GM21825 (cell line): ENCODE measurements around the gene EDN3.
"Not testable (repeated sequence)": the region's sequence is repeated elsewhere in the genome, so short reads cannot be mapped to it uniquely, and the experiment has no call there.

Experiments
- ATAC-seq: cut with Tn5 transposase; IDR thresholded peaks from one replicate; pipeline ENCODE4 v1.9.1; 2021; ENCODE audit warnings: mild to moderate bottlenecking, moderate library complexity; ENCODE audit not compliant: unreplicated experiment

Gene EDN3

GRCh38 chr20:59334651-59335300, 34.4 kb downstream of the EDN3 start:
- ATAC-seq: no peak

GRCh38 chr20:59335377-59335776, 35.0 kb downstream of the EDN3 start:
- no peak for ATAC-seq

- no peak for ATAC-seq
These were observed 36.1 kb downstream of the EDN3 start for GRCh38 chr20:59336540-59336939.

GRCh38 chr20:59338444-59338843, 38.0 kb downstream of the EDN3 start:
- not testable (repeated sequence) for ATAC-seq

GRCh38 chr20:59340201-59340885, 39.9 kb downstream of the EDN3 start:
- no peak for ATAC-seq

GRCh38 chr20:59341285-59342022, 41.0 kb downstream of the EDN3 start:
- ATAC-seq: not testable (repeated sequence)

- ATAC-seq: no peak
These were observed 41.9 kb downstream of the EDN3 start for GRCh38 chr20:59342023-59342957.

- no peak for ATAC-seq
These were observed 45.6 kb downstream of the EDN3 start for GRCh38 chr20:59346061-59346460.

- no peak for ATAC-seq
These were observed 48.9 kb downstream of the EDN3 start for GRCh38 chr20:59349277-59349676.

GRCh38 chr20:59350330-59351156, 50.1 kb downstream of the EDN3 start:
- no peak for ATAC-seq

- no peak for ATAC-seq
These were observed 51.0 kb downstream of the EDN3 start for GRCh38 chr20:59351157-59352040.

GRCh38 chr20:59352541-59352940, 52.1 kb downstream of the EDN3 start:
- ATAC-seq: no peak

- ATAC-seq: no peak
These were observed 52.6 kb downstream of the EDN3 start for GRCh38 chr20:59352990-59353389.

GRCh38 chr20:59354460-59354859, 54.0 kb downstream of the EDN3 start:
- ATAC-seq: no peak

GRCh38 chr20:59355242-59355641, 54.8 kb downstream of the EDN3 start:
- no peak for ATAC-seq

GRCh38 chr20:59356662-59357165, 56.3 kb downstream of the EDN3 start:
- ATAC-seq: no peak

GRCh38 chr20:59358793-59359192, 58.4 kb downstream of the EDN3 start:
- not testable (repeated sequence) for ATAC-seq

GRCh38 chr20:59359906-59360725, 59.7 kb downstream of the EDN3 start:
- ATAC-seq: no peak
